Measurements from ENCODE around the gene HOXA7. TPM values are rescaled to one million over a fixed set of nuclear protein-coding genes. Genes with fewer than 3 reads are reported as not detected.

Gene HOXA7
- total RNA-seq, 1 donor from 2014 or later: not detected

- ATAC-seq (ENCODE audit: poor library complexity) (no peak), DNase-seq (no peak)
- intact Hi-C loops (cut with DNase I): no loop called here
Observed at GRCh38 chr7:27107391-27108381, 48.8 kb downstream of the HOXA7 start.

GRCh38 chr7:27106901-27107240 is 49.6 kb downstream of the HOXA7 start:
- intact Hi-C loops (cut with DNase I): no loop called here
- DNase-seq (no peak), ATAC-seq (ENCODE audit: poor library complexity) (no peak)

GRCh38 chr7:27106181-27106900 is 50.1 kb downstream of the HOXA7 start:
- intact Hi-C loops (cut with DNase I): no loop called here
- ATAC-seq (ENCODE audit: poor library complexity) (no peak), DNase-seq (no peak)

GRCh38 chr7:27105301-27106031 is 51.0 kb downstream of the HOXA7 start:
- DNase-seq: no peak
- no peak for ATAC-seq (ENCODE audit: poor library complexity)
- intact Hi-C loops (cut with DNase I): no loop called here

- DNase-seq (no peak), ATAC-seq (ENCODE audit: poor library complexity) (no peak)
- intact Hi-C loops (cut with DNase I): no loop called here
Observed at GRCh38 chr7:27104341-27105058, 52.0 kb downstream of the HOXA7 start.

Small RNA genes within 50 kb of the gene (microRNA-seq; reads per million reads assigned to microRNA genes)
- 5.2 reads per million, percentile 13 among the genes with 10 or more reads in this experiment for gene MIR196B

Other genes with a start within 250 kb of the HOXA7 start
- gene HOXA1, start 60.7 kb downstream of the HOXA7 start, total RNA-seq: 0.13 TPM
- gene HOXA2, start 54.0 kb downstream of the HOXA7 start, total RNA-seq: 0.11 TPM
- 0.97 TPM for gene HOXA4, start 25.9 kb downstream of the HOXA7 start, total RNA-seq
- gene HOXA5, start 13.0 kb downstream of the HOXA7 start, total RNA-seq: 0.62 TPM
- gene HOXA6, start 8.9 kb downstream of the HOXA7 start, total RNA-seq: not detected
- gene HOXA3, start 4.1 kb downstream of the HOXA7 start, total RNA-seq: 0.35 TPM
- gene HOXA9, start 8.9 kb upstream of the HOXA7 start, total RNA-seq: not detected
- gene HOXA10, start 17.6 kb upstream of the HOXA7 start, total RNA-seq: not detected
- gene HOXA11, start 28.6 kb upstream of the HOXA7 start, total RNA-seq: not detected
- not detected for gene HOXA13, start 43.4 kb upstream of the HOXA7 start, total RNA-seq
- gene EVX1, start 86.1 kb upstream of the HOXA7 start, total RNA-seq: not detected

Measured in Right ventricle myocardium superior (tissue), 1 donor.